GM12801 (cell line): ENCODE data around the gene NAV2.

Source experiments
- CTCF ChIP-seq: IDR thresholded peaks from one replicate; pipeline ENCODE4 v1.5.1; 2011; ENCODE audit warnings: control low read depth; ENCODE audit not compliant: insufficient read length; ENCODE audit errors: extremely low read depth

The NAV2 gene

GRCh38 chr11:20042045-20042639 is 329.5 kb downstream of the NAV2 start:
- no peak for TF ChIP-seq CTCF

DNA sequence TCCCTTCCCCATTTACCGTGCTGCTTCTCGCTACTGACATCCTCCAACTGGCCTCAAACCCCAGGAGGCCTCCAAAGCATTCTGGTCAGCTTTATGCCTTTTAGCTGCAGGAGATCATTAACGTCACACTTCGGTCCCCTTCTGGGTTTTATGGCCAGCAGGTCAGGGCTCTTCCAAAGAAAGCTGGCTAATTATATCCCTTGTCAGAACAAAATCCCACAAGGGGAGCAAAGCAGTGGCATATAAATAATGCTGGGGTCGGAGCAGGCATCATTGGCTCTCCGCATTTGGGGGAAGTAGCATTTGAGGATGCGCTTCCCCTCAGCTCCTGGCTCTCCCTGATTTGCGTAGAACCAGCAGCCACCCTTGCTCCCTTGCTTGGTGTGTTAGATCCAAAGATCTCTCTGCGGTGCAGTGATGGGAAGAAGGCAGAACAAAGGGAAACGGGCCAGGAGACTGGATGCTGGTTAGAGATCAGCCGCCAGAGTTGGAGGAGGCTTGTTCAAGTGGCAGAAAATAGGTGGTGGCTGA is 330.2 kb downstream of the NAV2 start:
- no peak for TF ChIP-seq CTCF

- no peak for TF ChIP-seq CTCF
Observed at GRCh38 chr11:20043992-20044391, 331.4 kb downstream of the NAV2 start.

GRCh38 chr11:20045098-20045688 is 332.6 kb downstream of the NAV2 start:
- no peak for TF ChIP-seq CTCF

DNA sequence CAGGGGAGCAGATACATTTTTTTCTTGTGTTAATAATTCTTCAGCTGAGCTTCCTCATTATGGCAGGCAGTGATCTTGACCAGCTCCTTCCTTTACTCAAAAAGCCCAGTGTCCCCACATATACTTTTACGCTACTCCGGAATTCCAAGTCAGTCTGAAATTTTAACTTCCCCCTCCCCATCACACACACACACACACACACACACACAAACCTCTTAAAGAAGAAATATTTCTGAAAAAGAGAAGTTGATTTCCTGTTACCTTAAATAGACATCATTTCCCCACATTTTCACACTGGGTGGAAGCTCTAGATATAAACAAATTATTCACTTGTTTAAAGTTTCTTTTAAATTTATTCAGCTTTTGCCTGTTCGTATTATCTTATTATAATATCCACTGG is 333.8 kb downstream of the NAV2 start:
- TF ChIP-seq CTCF, result no peak

DNA sequence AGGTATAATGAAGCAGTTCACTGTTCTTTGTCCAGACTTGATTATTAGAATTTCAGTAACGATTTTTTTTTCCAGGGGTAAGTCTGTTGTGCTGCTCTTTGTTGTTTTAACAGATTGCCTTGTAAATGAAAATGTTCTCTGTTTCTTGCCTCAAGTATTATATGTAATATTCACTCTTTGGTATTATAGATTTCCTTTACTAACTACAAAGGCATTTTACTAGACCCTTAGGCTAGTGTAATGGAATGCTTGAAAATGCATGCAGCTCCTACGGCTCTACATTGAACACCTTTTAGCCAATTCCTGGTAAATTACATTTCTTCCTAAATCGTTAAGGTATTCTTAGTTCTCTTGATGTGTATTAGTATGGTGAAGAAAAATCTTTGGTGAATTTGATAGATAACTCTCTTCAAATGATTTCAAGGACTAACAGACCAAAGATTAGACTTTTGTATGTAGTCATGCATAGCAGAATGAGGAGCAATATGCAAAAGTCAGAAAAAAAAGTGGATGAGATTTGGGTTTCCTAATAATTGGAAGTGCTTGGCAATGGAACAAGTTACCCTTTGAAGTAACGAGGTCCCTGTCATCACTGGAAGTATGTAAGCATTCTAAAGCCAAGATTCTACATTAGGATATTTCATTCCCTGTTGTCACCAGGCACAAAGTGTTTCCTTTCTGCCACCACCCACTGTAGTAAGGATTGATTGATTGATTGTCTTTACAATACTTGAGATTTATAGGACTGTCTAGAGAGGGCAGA is 334.6 kb downstream of the NAV2 start:
- no peak for TF ChIP-seq CTCF

GRCh38 chr11:20047769-20048154 is 335.1 kb downstream of the NAV2 start:
- TF ChIP-seq CTCF, result no peak
